ENCODE data around the gene DDX51.

DNA sequence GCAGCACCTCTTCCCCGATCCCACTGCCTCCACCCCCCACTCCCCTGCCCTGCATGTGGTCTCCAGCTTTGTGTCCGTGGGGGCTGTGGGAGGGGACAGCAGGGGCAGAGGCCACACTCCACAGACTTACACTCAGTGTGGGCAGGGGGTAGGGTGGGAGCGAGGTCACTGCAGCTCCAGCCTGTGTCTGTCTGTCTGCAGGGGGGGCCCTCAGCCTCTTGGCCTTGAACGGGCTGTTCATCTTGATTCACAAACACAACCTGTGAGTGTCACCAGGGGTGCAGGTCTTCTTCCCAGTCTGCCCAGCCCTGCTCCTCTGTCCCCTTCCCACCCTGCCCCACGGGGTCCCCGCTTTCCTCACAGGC, 6.6 kb upstream of the DDX51 start:
- TF ChIP-seq, protein P1, sequence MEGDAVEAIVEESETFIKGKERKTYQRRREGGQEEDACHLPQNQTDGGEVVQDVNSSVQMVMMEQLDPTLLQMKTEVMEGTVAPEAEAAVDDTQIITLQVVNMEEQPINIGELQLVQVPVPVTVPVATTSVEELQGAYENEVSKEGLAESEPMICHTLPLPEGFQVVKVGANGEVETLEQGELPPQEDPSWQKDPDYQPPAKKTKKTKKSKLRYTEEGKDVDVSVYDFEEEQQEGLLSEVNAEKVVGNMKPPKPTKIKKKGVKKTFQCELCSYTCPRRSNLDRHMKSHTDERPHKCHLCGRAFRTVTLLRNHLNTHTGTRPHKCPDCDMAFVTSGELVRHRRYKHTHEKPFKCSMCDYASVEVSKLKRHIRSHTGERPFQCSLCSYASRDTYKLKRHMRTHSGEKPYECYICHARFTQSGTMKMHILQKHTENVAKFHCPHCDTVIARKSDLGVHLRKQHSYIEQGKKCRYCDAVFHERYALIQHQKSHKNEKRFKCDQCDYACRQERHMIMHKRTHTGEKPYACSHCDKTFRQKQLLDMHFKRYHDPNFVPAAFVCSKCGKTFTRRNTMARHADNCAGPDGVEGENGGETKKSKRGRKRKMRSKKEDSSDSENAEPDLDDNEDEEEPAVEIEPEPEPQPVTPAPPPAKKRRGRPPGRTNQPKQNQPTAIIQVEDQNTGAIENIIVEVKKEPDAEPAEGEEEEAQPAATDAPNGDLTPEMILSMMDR (IDR thresholded peaks at IDR 0.05): no peak
- TF ChIP-seq POLR2A (IDR thresholded peaks at IDR 0.05; ENCODE audit: low read length) (no peak), JUNB (IDR thresholded peaks at IDR 0.05) (no peak), CBX2 (IDR thresholded peaks at IDR 0.05; ENCODE audit: borderline replicate concordance, low read depth) (no peak)

Data from A549 (cell line).